Left ventricle myocardium inferior (tissue), 1 donor: ENCODE measurements around the gene GABRA5. TPM values are rescaled to one million over a fixed set of nuclear protein-coding genes. Genes with fewer than 3 reads are reported as not detected.

Source experiments
- DNase-seq: peaks from one replicate; pipeline ENCODE4 v3.0.0-alpha.2; 2020
- H3K27ac ChIP-seq: fragments of 200-600 bp; replicated peaks from 2 replicates; pipeline ENCODE4 v1.8.0; 2021
- H3K27me3 ChIP-seq: fragments of 200-600 bp; 2 replicates; pipeline ENCODE4 v1.8.0; 2021; ENCODE audit warnings: low read depth
- H3K36me3 ChIP-seq: fragments of 200-600 bp; 2 replicates; pipeline ENCODE4 v1.8.0; 2021
- H3K4me1 ChIP-seq: fragments of 200-600 bp; 2 replicates; pipeline ENCODE4 v1.8.0; 2021
- H3K4me3 ChIP-seq: fragments of 200-600 bp; 2 replicates; pipeline ENCODE4 v1.8.0; 2021; ENCODE audit warnings: mild to moderate bottlenecking, moderate library complexity
- H3K9me3 ChIP-seq: fragments of 200-600 bp; replicated peaks from 2 replicates; pipeline ENCODE4 v1.8.0; 2021
- intact Hi-C: fragments of 100-400 bp; cut with micrococcal nuclease; formaldehyde crosslinking; loops from one replicate; pipeline ENCODE4 v1.11.0; 2022
- total RNA-seq: library from RNA; stranded (reverse); fragmentation: NEBNext Ultra II Directional; extraction: Animal tissue kit (Norgen Biotek cat#: 25700); gene quantifications from one replicate; pipeline ENCODE4 v1.2.1, GENCODE V29; 2021
- TF ChIP-seq, protein P1 (sequence below): fragments of 200-600 bp; IDR thresholded peaks from 2 replicates; pipeline ENCODE4 v1.8.0; 2021; ENCODE audit warnings: antibody characterized with exemption, mild to moderate bottlenecking, borderline replicate concordance
- donor health status: DM: no; HTN: yes; CAD: no; lungs with severe emphysema.

GABRA5 gene
- total RNA-seq, 1 donor from 2014 or later = not detected

DNA sequence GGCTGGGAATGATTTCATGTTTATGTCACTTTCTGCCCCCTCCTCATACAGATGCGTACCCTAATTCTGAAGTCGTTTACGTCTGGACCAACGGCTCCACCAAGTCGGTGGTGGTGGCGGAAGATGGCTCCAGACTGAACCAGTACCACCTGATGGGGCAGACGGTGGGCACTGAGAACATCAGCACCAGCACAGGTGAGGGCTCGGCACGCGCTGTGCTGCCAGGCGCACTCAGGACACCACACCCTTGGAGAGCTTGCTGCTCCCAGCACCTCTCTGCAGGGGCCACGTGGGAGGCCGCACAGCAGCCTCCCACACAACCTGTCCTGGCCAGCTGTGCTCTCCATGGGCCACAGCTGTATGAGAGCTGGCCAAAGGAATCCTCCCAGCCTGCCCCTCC lies 70.3 kb downstream of the GABRA5 start:
- DNase-seq = no peak
- TF ChIP-seq, protein P1, sequence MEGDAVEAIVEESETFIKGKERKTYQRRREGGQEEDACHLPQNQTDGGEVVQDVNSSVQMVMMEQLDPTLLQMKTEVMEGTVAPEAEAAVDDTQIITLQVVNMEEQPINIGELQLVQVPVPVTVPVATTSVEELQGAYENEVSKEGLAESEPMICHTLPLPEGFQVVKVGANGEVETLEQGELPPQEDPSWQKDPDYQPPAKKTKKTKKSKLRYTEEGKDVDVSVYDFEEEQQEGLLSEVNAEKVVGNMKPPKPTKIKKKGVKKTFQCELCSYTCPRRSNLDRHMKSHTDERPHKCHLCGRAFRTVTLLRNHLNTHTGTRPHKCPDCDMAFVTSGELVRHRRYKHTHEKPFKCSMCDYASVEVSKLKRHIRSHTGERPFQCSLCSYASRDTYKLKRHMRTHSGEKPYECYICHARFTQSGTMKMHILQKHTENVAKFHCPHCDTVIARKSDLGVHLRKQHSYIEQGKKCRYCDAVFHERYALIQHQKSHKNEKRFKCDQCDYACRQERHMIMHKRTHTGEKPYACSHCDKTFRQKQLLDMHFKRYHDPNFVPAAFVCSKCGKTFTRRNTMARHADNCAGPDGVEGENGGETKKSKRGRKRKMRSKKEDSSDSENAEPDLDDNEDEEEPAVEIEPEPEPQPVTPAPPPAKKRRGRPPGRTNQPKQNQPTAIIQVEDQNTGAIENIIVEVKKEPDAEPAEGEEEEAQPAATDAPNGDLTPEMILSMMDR = no peak

GRCh38 chr15:26939398-26939797 lies 72.5 kb downstream of the GABRA5 start:
- DNase-seq = no peak
- peaks cover 6% of the 10 kb centered on the region for H3K27me3 ChIP-seq
- no peak overlapping the region for H3K4me3 ChIP-seq
- no peaks in the 10 kb centered on the region for H3K4me1 ChIP-seq
- no peak overlapping the region for H3K27ac ChIP-seq
- H3K36me3 ChIP-seq = no peaks in the 10 kb centered on the region
- TF ChIP-seq, protein P1 = no peak
- H3K9me3 ChIP-seq = no peaks in the 10 kb centered on the region
- intact Hi-C loops = no loop called here

More for the DNA sequence above, 70.3 kb downstream of the GABRA5 start:
- intact Hi-C loops = no loop called here
- Histone ChIP-seq H3K4me3 (no peak overlapping the region), H3K27ac (no peak overlapping the region), H3K4me1 (no peaks in the 10 kb centered on the region), H3K9me3 (no peaks in the 10 kb centered on the region), H3K36me3 (no peaks in the 10 kb centered on the region), H3K27me3 (peaks cover 6% of the 10 kb centered on the region)

GRCh38 chr15:26941489-26941888 lies 74.6 kb downstream of the GABRA5 start:
- intact Hi-C loops = no loop called here
- TF ChIP-seq, protein P1 = no peak
- Histone ChIP-seq H3K4me3 (no peak overlapping the region), H3K36me3 (no peaks in the 10 kb centered on the region), H3K27ac (no peak overlapping the region), H3K4me1 (no peaks in the 10 kb centered on the region), H3K27me3 (peaks cover 12% of the 10 kb centered on the region), H3K9me3 (no peaks in the 10 kb centered on the region)
- DNase-seq = no peak

GRCh38 chr15:26943866-26944265 lies 77.0 kb downstream of the GABRA5 start:
- H3K4me3 ChIP-seq = no peak overlapping the region
- peaks cover 10% of the 10 kb centered on the region for H3K27me3 ChIP-seq
- no peaks in the 10 kb centered on the region for H3K4me1 ChIP-seq
- H3K9me3 ChIP-seq = no peaks in the 10 kb centered on the region
- TF ChIP-seq, protein P1 = no peak
- intact Hi-C loops = no loop called here
- DNase-seq = no peak
- H3K36me3 ChIP-seq = no peaks in the 10 kb centered on the region
- no peak overlapping the region for H3K27ac ChIP-seq

DNA sequence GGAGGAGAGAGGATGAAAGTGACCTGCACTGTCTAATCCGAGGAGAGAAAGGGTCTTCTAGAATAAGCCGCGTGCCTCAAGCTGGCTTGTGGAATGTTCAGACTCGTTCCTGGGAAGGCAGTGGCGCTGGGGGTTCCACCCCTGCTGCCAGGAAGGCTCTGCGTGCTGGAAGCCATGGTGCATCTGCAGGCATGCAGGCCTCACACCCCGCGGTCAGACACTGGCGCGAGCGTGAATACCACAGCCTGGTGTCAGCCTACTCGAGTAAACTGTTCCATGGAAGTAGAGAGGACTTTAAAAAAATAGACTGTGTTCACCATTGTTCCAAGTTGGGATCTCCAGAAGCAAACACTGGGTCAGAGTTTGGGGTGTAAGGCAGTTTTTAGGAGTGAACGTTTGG lies 78.2 kb downstream of the GABRA5 start:
- DNase-seq = no peak
- Histone ChIP-seq H3K27ac (no peak overlapping the region), H3K36me3 (no peaks in the 10 kb centered on the region), H3K27me3 (peaks cover 6% of the 10 kb centered on the region), H3K4me3 (no peak overlapping the region), H3K9me3 (no peaks in the 10 kb centered on the region), H3K4me1 (no peaks in the 10 kb centered on the region)
- TF ChIP-seq, protein P1 = no peak
- intact Hi-C loops = no loop called here

GRCh38 chr15:26950001-26950400 lies 83.1 kb downstream of the GABRA5 start:
- DNase-seq = no peak
- Histone ChIP-seq H3K27me3 (peaks cover 6% of the 10 kb centered on the region), H3K27ac (no peak overlapping the region), H3K4me3 (no peak overlapping the region), H3K9me3 (peaks cover 18% of the 10 kb centered on the region), H3K4me1 (no peaks in the 10 kb centered on the region), H3K36me3 (no peaks in the 10 kb centered on the region)
- intact Hi-C loops = no loop called here
- TF ChIP-seq, protein P1 = no peak
